Measurements from ENCODE around the gene RASA4B. TPM values are rescaled to one million over a fixed set of nuclear protein-coding genes. Genes with fewer than 3 reads are reported as not detected.

Gene RASA4B
- total RNA-seq = 2.6 and 5.3 TPM in 2 replicates

GRCh38 chr7:102517550-102518147 lies at the start of gene RASA4B:
TSS of gene RASA4B (minus strand) at chr7:102517777. CDS start at chr7:102517710, 67 bp downstream.

GRCh38 chr7:102550808-102551422 lies 33.3 kb upstream of the RASA4B start, which contains the start of gene SPDYE2:
TSS of gene SPDYE2 (plus strand) at chr7:102551226. CDS start at chr7:102553256, 2,030 bp downstream.

GRCh38 chr7:102543596-102543995 lies 26.0 kb upstream of the RASA4B start, which contains the start of gene UPK3BL2:
TSS of gene UPK3BL2 (minus strand) at chr7:102543696. CDS start at chr7:102543636, 60 bp downstream.

GRCh38 chr7:102478314-102479208 lies 39.0 kb downstream of the RASA4B start, which contains the start of gene POLR2J:
TSS of gene POLR2J (minus strand) at chr7:102478922. CDS start at chr7:102478860, 62 bp downstream.

GRCh38 chr7:102464577-102465280 lies 52.8 kb downstream of the RASA4B start, which contains the start of the genes ALKBH4 and LRWD1:
TSS of gene ALKBH4 (minus strand) at chr7:102464863. CDS start at chr7:102464836, 27 bp downstream.
TSS of gene LRWD1 (plus strand) at chr7:102464984. CDS start at chr7:102465081, 97 bp downstream.

GRCh38 chr7:102433219-102434038 lies 84.1 kb downstream of the RASA4B start, which contains the start of gene ORAI2:
TSS of gene ORAI2 (plus strand) at chr7:102433575. CDS start at chr7:102438957, 5,382 bp downstream.

Other genes with a start within 250 kb of the RASA4B start
- 4.6 and 6.7 TPM in 2 replicates for gene SH2B2, start 230.9 kb downstream of the RASA4B start, total RNA-seq
- gene SPDYE6, start 161.3 kb downstream of the RASA4B start, total RNA-seq = not detected in 2 replicates
- 9.4 and 15.3 TPM in 2 replicates for gene PRKRIP1, start 121.4 kb downstream of the RASA4B start, total RNA-seq
- 27.7 and 42.7 TPM in 2 replicates for gene ORAI2, start 84.2 kb downstream of the RASA4B start, total RNA-seq
- gene ALKBH4, start 52.9 kb downstream of the RASA4B start, total RNA-seq = 12.0 and 17.9 TPM in 2 replicates
- 11.8 and 13.9 TPM in 2 replicates for gene LRWD1, start 52.8 kb downstream of the RASA4B start, total RNA-seq
- gene POLR2J, start 38.9 kb downstream of the RASA4B start, total RNA-seq = 20.0 and 21.8 TPM in 2 replicates
- gene UPK3BL2, start 25.9 kb upstream of the RASA4B start, total RNA-seq = 0.54 and 3.1 TPM in 2 replicates
- gene SPDYE2, start 33.4 kb upstream of the RASA4B start, total RNA-seq = not detected in 2 replicates
- gene POLR2J3, start 54.8 kb upstream of the RASA4B start, total RNA-seq = 11.2 and 13.5 TPM in 2 replicates
- 5.1 and 7.1 TPM in 2 replicates for gene RASA4, start 99.0 kb upstream of the RASA4B start, total RNA-seq
- 16.7 and 20.5 TPM in 2 replicates for gene UPK3BL1, start 125.0 kb upstream of the RASA4B start, total RNA-seq
- gene SPDYE2B, start 132.5 kb upstream of the RASA4B start, total RNA-seq = not detected in 2 replicates
- gene POLR2J2, start 153.9 kb upstream of the RASA4B start, total RNA-seq = 1.5 and 2.1 TPM in 2 replicates
- gene FAM185A, start 231.2 kb upstream of the RASA4B start, total RNA-seq = 9.4 and 17.3 TPM in 2 replicates

Measured in cardiac ventricle fibroblast (primary cell).